ENCODE data around the gene ARMC8. TPM values are rescaled to one million over a fixed set of nuclear protein-coding genes. Genes with fewer than 3 reads are reported as not detected.

The ARMC8 gene
- total RNA-seq, 1 donor from 2014 or later = 39.6 TPM

DNA sequence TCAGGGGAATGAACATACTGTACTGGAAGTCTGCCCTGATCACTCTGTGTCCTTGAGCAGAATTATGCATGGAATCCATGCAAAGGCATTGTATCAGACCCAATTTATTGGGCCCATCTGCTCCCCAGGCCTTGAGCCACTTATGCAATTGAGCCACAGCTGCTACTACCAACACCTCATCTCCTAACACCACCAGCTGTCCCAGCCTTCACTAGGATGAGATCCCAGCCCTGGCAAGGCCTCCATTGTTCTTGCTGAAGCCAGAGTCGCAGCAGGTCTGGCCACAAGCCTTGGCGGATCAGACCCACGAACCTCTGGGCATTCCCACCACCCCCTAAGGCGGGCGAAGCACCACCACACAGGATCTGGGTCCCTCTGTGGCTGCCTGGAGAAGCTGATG, 151.7 kb downstream of the ARMC8 start:
- H3K4me1 Mint-ChIP-seq (ENCODE audit: unreplicated experiment) = no peaks in the 10 kb centered on the region
- H3K4me3 Mint-ChIP-seq (ENCODE audit: unreplicated experiment) = no peak overlapping the region
- H3K27me3 Mint-ChIP-seq (ENCODE audit: unreplicated experiment) = no peaks in the 10 kb centered on the region
- no peaks in the 10 kb centered on the region for H3K36me3 Mint-ChIP-seq (ENCODE audit: low read depth, unreplicated experiment)
- no peak overlapping the region for H3K27ac Mint-ChIP-seq (ENCODE audit: unreplicated experiment)
- no peaks in the 10 kb centered on the region for H3K9me3 Mint-ChIP-seq (ENCODE audit: unreplicated experiment)
- no peak for DNase-seq (ENCODE audit: low spot score)
- no peak for TF ChIP-seq CTCF (IDR thresholded peaks at IDR 0.05; ENCODE audit: unreplicated experiment)

DNA sequence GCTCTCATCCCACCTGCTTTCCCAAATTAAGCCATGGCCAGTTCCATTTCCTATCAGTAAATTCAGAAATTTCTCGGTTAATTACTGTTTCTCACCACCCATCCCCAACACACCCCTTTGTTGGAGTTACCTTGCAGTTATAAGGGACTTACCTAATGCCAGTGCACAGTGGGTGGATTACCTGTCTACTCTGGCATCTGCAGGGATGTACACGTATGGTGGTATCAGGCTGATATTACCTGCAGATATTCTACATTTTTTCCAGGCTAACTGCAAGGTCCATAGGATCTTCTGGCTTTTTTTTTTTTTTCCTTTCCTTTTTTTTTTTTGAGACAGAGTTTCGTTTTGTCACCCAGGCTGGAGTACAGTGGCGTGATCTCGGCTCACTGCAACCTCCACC, 153.4 kb downstream of the ARMC8 start:
- H3K4me3 Mint-ChIP-seq (ENCODE audit: unreplicated experiment) = no peak overlapping the region
- no peak overlapping the region for H3K27ac Mint-ChIP-seq (ENCODE audit: unreplicated experiment)
- H3K9me3 Mint-ChIP-seq (ENCODE audit: unreplicated experiment) = no peaks in the 10 kb centered on the region
- TF ChIP-seq CTCF (IDR thresholded peaks at IDR 0.05; ENCODE audit: unreplicated experiment) = no peak
- H3K4me1 Mint-ChIP-seq (ENCODE audit: unreplicated experiment) = no peaks in the 10 kb centered on the region
- H3K27me3 Mint-ChIP-seq (ENCODE audit: unreplicated experiment) = no peaks in the 10 kb centered on the region
- H3K36me3 Mint-ChIP-seq (ENCODE audit: low read depth, unreplicated experiment) = no peaks in the 10 kb centered on the region
- no peak for DNase-seq (ENCODE audit: low spot score)

DNA sequence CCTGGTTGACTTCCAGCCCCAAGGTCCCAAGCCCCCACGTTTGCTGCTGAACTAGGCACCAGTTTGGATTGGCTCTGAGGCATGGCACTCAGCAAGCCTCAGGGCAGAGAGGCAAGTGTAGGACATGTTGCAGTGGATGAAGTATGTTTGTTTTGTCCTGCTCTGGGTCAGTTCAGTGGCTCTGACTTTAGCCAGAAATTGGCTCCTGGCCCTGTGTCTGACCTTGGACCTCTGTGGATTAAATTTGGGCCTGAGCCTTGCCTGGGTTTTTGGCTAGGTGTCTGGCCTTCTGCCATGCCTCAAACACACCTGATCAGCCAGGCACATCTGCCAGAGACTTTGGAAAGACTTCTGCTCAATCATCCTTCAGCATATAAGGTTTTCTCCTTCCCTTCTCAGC, 157.7 kb downstream of the ARMC8 start:
- no peak for DNase-seq (ENCODE audit: low spot score)
- peaks cover 4% of the 10 kb centered on the region for H3K27me3 Mint-ChIP-seq (ENCODE audit: unreplicated experiment)
- H3K9me3 Mint-ChIP-seq (ENCODE audit: unreplicated experiment) = no peaks in the 10 kb centered on the region
- H3K27ac Mint-ChIP-seq (ENCODE audit: unreplicated experiment) = no peak overlapping the region
- no peaks in the 10 kb centered on the region for H3K36me3 Mint-ChIP-seq (ENCODE audit: low read depth, unreplicated experiment)
- H3K4me3 Mint-ChIP-seq (ENCODE audit: unreplicated experiment) = no peak overlapping the region
- no peak for TF ChIP-seq CTCF (IDR thresholded peaks at IDR 0.05; ENCODE audit: unreplicated experiment)
- H3K4me1 Mint-ChIP-seq (ENCODE audit: unreplicated experiment) = peaks cover 3% of the 10 kb centered on the region

Other genes with a start within 250 kb of the ARMC8 start
- not detected for gene CLDN18, start 177.1 kb upstream of the ARMC8 start, total RNA-seq (ENCODE audit: unreplicated experiment)
- 7.7 TPM for gene DZIP1L, start 71.7 kb upstream of the ARMC8 start, total RNA-seq (ENCODE audit: unreplicated experiment)
- gene A4GNT, start 54.9 kb upstream of the ARMC8 start, total RNA-seq (ENCODE audit: unreplicated experiment) = not detected
- 15.7 TPM for gene DBR1, start 12.4 kb upstream of the ARMC8 start, total RNA-seq (ENCODE audit: unreplicated experiment)
- not detected for gene NME9, start 142.6 kb downstream of the ARMC8 start, total RNA-seq (ENCODE audit: unreplicated experiment)
- gene MRAS, start 161.3 kb downstream of the ARMC8 start, total RNA-seq (ENCODE audit: unreplicated experiment) = 5.9 TPM
- not detected for gene ESYT3, start 247.3 kb downstream of the ARMC8 start, total RNA-seq (ENCODE audit: unreplicated experiment)